Liver (tissue), 9 donors: ENCODE data around the gene CNEP1R1. TPM values are rescaled to one million over a fixed set of nuclear protein-coding genes. Genes with fewer than 3 reads are reported as not detected.

ENCODE experiments used
- DNase-seq: peaks from one replicate; pipeline ENCODE4 v3.0.0-alpha.2; 2017; ENCODE audit warnings: low spot score
- H3K27ac ChIP-seq, 2 donors: one replicate each; pipeline ENCODE4 v1.7.0; 2013; ENCODE audit warnings: inconsistent platforms in 2 of 2, low read length in 2 of 2, control low read depth in 1 of 2, low read depth in 1 of 2, mild to moderate bottlenecking in 1 of 2
- H3K27me3 ChIP-seq, 4 donors: one replicate each; pipeline versions ENCODE4 v1.6.1 to v1.7.0; 2013; ENCODE audit warnings: low read length in 3 of 4, inconsistent platforms in 1 of 4, mild to moderate bottlenecking in 1 of 4, moderate library complexity in 1 of 4; ENCODE audit not compliant: control insufficient read depth in 4 of 4, insufficient read depth in 4 of 4
- H3K36me3 ChIP-seq, 4 donors: one replicate each; pipeline versions ENCODE4 v1.6.1 to v1.7.0; 2013; ENCODE audit warnings: low read length in 3 of 4, mild to moderate bottlenecking in 3 of 4, low read depth in 1 of 4, moderate library complexity in 1 of 4; ENCODE audit not compliant: control insufficient read depth in 4 of 4, insufficient read depth in 3 of 4
- H3K4me1 ChIP-seq, 4 donors: one replicate each; pipeline versions ENCODE4 v1.6.1 to v1.7.0; 2013; ENCODE audit warnings: low read length in 3 of 4, mild to moderate bottlenecking in 3 of 4, moderate library complexity in 1 of 4; ENCODE audit not compliant: control insufficient read depth in 4 of 4, insufficient read depth in 4 of 4
- H3K4me3 ChIP-seq, 3 donors: one replicate each; pipeline versions ENCODE4 v1.6.1 to v1.7.0; 2013; ENCODE audit warnings: low read length in 3 of 3, control low read depth in 1 of 3, low read depth in 1 of 3, mild to moderate bottlenecking in 1 of 3
- H3K9ac ChIP-seq, 2 donors: one replicate each; pipeline ENCODE4 v1.7.0; 2013; ENCODE audit warnings: low read length in 2 of 2, mild to moderate bottlenecking in 2 of 2, moderate library complexity in 2 of 2, control low read depth in 1 of 2, low read depth in 1 of 2
- H3K9me3 ChIP-seq, 4 donors: one replicate each; pipeline versions ENCODE4 v1.6.1 to v1.7.0; 2013; ENCODE audit warnings: low read length in 3 of 4; ENCODE audit not compliant: control insufficient read depth in 4 of 4
- ATF3 ChIP-seq: IDR thresholded peaks from 2 replicates; pipeline ENCODE4 v1.6.1; 2016; ENCODE audit warnings: antibody characterized with exemption
- CTCF ChIP-seq: fragments of 150-350 bp; IDR thresholded peaks from 2 replicates; pipeline ENCODE4 v1.5.1; 2017; ENCODE audit warnings: improper control_type of control experiment, low read depth, low read length; ENCODE audit not compliant: missing input control
- EGR1 ChIP-seq, 2 donors: IDR thresholded peaks; 2 replicates each; pipeline ENCODE4 v1.6.1; 2016 to 2018; ENCODE audit warnings: antibody characterized with exemption in 2 of 2, low read depth in 2 of 2
- FOXA1 ChIP-seq: IDR thresholded peaks from 2 replicates; pipeline ENCODE4 v1.6.1; 2016; ENCODE audit warnings: antibody characterized with exemption
- GABPA ChIP-seq, 2 donors: IDR thresholded peaks in 1 of 2; conservative IDR thresholded peaks in 1 of 2; 2 replicates each; pipeline ENCODE4 v1.6.1; 2016; ENCODE audit warnings: antibody characterized with exemption in 2 of 2, mild to moderate bottlenecking in 1 of 2, moderate library complexity in 1 of 2
- HNF4A ChIP-seq, 2 donors: conservative IDR thresholded peaks; 2 replicates each; pipeline ENCODE4 v1.6.1; 2016; ENCODE audit warnings: antibody characterized with exemption in 2 of 2, mild to moderate bottlenecking in 2 of 2
- HNF4G ChIP-seq: IDR thresholded peaks from 2 replicates; pipeline ENCODE4 v1.6.1; 2016; ENCODE audit warnings: antibody characterized with exemption
- JUND ChIP-seq, 2 donors: IDR thresholded peaks; 2 replicates each; pipeline ENCODE4 v1.6.1; 2016; ENCODE audit warnings: antibody characterized with exemption in 2 of 2
- MAX ChIP-seq: IDR thresholded peaks from 2 replicates; pipeline ENCODE4 v1.6.1; 2016; ENCODE audit warnings: antibody characterized with exemption
- NR2F2 ChIP-seq: IDR thresholded peaks from 2 replicates; pipeline ENCODE4 v1.6.1; 2016; ENCODE audit warnings: antibody characterized with exemption
- RAD21 ChIP-seq, 2 donors: IDR thresholded peaks; 2 replicates each; pipeline ENCODE4 v1.6.1; 2016; ENCODE audit warnings: antibody characterized with exemption in 2 of 2, mild to moderate bottlenecking in 2 of 2
- REST ChIP-seq: IDR thresholded peaks from 2 replicates; pipeline ENCODE4 v1.6.1; 2016; ENCODE audit warnings: antibody characterized with exemption, mild to moderate bottlenecking
- RXRA ChIP-seq, 2 donors: IDR thresholded peaks; 2 replicates each; pipeline ENCODE4 v1.6.1; 2017 to 2018; ENCODE audit warnings: antibody characterized with exemption in 2 of 2, mild to moderate bottlenecking in 1 of 2
- SP1 ChIP-seq: IDR thresholded peaks from 2 replicates; pipeline ENCODE4 v1.6.1; 2018; ENCODE audit warnings: antibody characterized with exemption, mild to moderate bottlenecking
- TAF1 ChIP-seq: conservative IDR thresholded peaks from 2 replicates; pipeline ENCODE4 v1.6.1; 2016; ENCODE audit warnings: antibody characterized with exemption, mild to moderate bottlenecking
- YY1 ChIP-seq: IDR thresholded peaks from 2 replicates; pipeline ENCODE4 v1.6.1; 2016; ENCODE audit warnings: antibody characterized with exemption, mild to moderate bottlenecking
- ZBTB33 ChIP-seq: IDR thresholded peaks from 2 replicates; pipeline ENCODE4 v1.6.1; 2016; ENCODE audit warnings: antibody characterized with exemption
- WGBS: extraction: QIAGEN DNeasy Blood & Tissue Kit; methylation state at CpG from one replicate; pipeline ENCODE4 v1.1.7; 2013; 5-methylcytosine and 5-hydroxymethylcytosine counted together
- polyA plus RNA-seq, 2 donors: library from polyadenylated mRNA; stranded (reverse) in 1 of 2; unstranded in 1 of 2; fragments of 200-250 nt in 1 of 2; fragments of >200 nt in 1 of 2; fragmentation: Nextera tagmentation in 1 of 2; extraction: Ambion mirVana in 1 of 2; gene quantifications; one replicate each; pipeline versions ENCODE4 v1.2.1 to v1.2.3, GENCODE V29; 2013 to 2015
- total RNA-seq, 2 donors: library from RNA; depleted of rRNA; stranded (reverse); fragments of >200 nt; gene quantifications; one replicate each; pipeline ENCODE4 v1.2.3, GENCODE V29; 2014
- donor health status: healthy.
- donor health status: healthy.
- donor health status: healthy.
- donor health status: healthy.
- donor health status: healthy.

CNEP1R1 gene
- total and polyA plus RNA-seq, 4 donors = 4.2 to 21.6 (median 8.8) TPM

GRCh38 chr16:50081428-50082018, 56.5 kb downstream of the CNEP1R1 start:
- peaks cover 2 to 44% (median 36%) of the 10 kb centered on the region in 4 donors for H3K36me3 ChIP-seq
- no peak overlapping the region for H3K27ac ChIP-seq
- DNase-seq = no peak
- no peak for TF ChIP-seq GABPA (IDR thresholded peaks at IDR 0.05 in 1 of 2, conservative IDR thresholded peaks at IDR 0.05 in 1 of 2)
- TF ChIP-seq REST = no peak
- TF ChIP-seq HNF4G = no peak
- TF ChIP-seq ZBTB33 = no peak
- TF ChIP-seq TAF1 = no peak
- TF ChIP-seq SP1 = no peak
- TF ChIP-seq JUND (IDR thresholded peaks at IDR 0.05) = no peak
- no peak for TF ChIP-seq RXRA (IDR thresholded peaks at IDR 0.05)
- no peak overlapping the region for H3K4me3 ChIP-seq
- 97% methylated on average over 7 of the region's 7 CpGs for WGBS
- no peaks in the 10 kb centered on the region for H3K4me1 ChIP-seq
- no peak overlapping the region for H3K9ac ChIP-seq
- H3K27me3 ChIP-seq = no peaks in the 10 kb centered on the region
- no peaks in the 10 kb centered on the region for H3K9me3 ChIP-seq

- H3K4me1 ChIP-seq = no peaks in the 10 kb centered on the region
- no peak for TF ChIP-seq CTCF
- no peak for TF ChIP-seq REST
- TF ChIP-seq NR2F2 = no peak
- no peak for TF ChIP-seq TAF1
- TF ChIP-seq RXRA (IDR thresholded peaks at IDR 0.05) = no peak
- no peak for TF ChIP-seq JUND (IDR thresholded peaks at IDR 0.05)
- no peak for TF ChIP-seq SP1
- no peak for TF ChIP-seq HNF4A (conservative IDR thresholded peaks at IDR 0.05)
- TF ChIP-seq HNF4G = no peak
- TF ChIP-seq MAX = no peak
- TF ChIP-seq EGR1 (IDR thresholded peaks at IDR 0.05; ENCODE audit: low read depth in 2 of 2) = no peak
- TF ChIP-seq RAD21 (IDR thresholded peaks at IDR 0.05) = no peak
- no peak for TF ChIP-seq FOXA1
- no peak for TF ChIP-seq YY1
- TF ChIP-seq ATF3 = no peak
- TF ChIP-seq ZBTB33 = no peak
- H3K9me3 ChIP-seq = no peaks in the 10 kb centered on the region
- no peak overlapping the region for H3K9ac ChIP-seq
- peaks cover 0 to 51% (median 43%) of the 10 kb centered on the region in 4 donors for H3K36me3 ChIP-seq
- 94% methylated on average over 8 of the region's 8 CpGs for WGBS
- DNase-seq = no peak
- no peaks in the 10 kb centered on the region for H3K27me3 ChIP-seq
- no peak overlapping the region for H3K4me3 ChIP-seq
- no peak overlapping the region for H3K27ac ChIP-seq
Measured at GRCh38 chr16:50083996-50084395, 59.0 kb downstream of the CNEP1R1 start.
